SH-SY5Y (cell line): ENCODE data around the gene MACROH2A1.

Source experiments
- GATA2 ChIP-seq: IDR thresholded peaks from 2 replicates; pipeline ENCODE4 v1.6.1; 2011; ENCODE audit warnings: mild to moderate bottlenecking, low read depth, low read length
- GATA3 ChIP-seq: IDR thresholded peaks from 2 replicates; pipeline ENCODE4 v1.6.1; 2011; ENCODE audit warnings: low read depth, mild to moderate bottlenecking, low read length, moderate library complexity

DNA sequence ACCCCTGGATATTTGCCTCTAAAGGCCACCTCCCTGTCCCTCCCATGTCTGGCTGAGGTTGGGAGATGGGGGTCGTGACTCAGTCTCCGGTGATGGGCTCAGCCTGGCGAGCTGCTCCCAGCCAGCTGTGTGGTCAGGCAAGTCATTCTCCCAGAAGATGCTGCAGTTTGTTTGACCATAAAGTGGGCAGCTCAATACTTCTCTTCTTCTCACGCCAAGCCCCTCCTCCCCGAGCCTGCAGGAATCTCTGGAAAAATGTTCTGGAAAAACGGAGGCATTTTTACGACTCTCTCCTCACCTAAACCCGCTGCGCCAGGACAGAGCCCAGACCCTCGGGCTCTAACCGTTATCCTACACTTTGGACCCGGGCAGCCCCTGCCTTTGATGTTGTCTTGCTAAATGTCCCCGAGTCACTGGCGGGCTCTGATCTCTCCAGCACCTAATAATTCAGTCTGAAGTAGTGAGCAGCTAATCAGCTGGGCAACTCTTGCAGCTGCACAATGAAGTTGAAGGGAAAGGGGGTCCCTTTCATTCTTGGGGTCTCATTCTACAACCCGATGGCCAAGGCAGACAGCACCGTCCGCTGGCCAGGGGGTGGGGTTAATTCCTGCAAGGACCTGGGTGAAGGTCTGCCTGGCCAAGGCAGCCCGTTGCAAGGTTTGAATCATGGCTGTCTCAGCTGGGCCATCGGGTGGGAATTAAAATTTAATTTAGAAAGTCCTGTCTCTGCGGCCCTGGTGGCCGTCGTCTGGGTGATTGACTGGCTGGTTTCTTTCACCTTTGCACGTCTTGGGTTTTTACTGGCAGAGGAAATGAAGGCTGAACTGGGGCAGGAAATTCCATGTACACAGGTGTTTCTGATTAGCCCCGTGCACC lies 35.8 kb upstream of the MACROH2A1 start:
- TF ChIP-seq GATA3: no peak
- no peak for TF ChIP-seq GATA2
